Cardiac fibroblast (primary cell): ENCODE measurements around the gene TLE2.

ENCODE experiments used
- DNase-seq, 2 donors: peaks; one replicate each; pipeline versions ENCODE4 v3.0.0 to v3.0.0-alpha.2; 2010; ENCODE audit warnings: low read depth in 2 of 2
- H3K4me3 ChIP-seq, 2 donors: replicated peaks in 1 of 2; 1 replicate in 1 of 2; 2 replicates in 1 of 2; pipeline ENCODE4 v1.5.1; 2011; ENCODE audit warnings: low read depth in 2 of 2, low read length in 2 of 2, mild to moderate bottlenecking in 2 of 2, moderate library complexity in 1 of 2
- CTCF ChIP-seq: IDR thresholded peaks from one replicate; pipeline ENCODE4 v1.5.1; 2011; ENCODE audit warnings: low read depth, mild to moderate bottlenecking, low read length, inconsistent platforms

TLE2 gene

DNA sequence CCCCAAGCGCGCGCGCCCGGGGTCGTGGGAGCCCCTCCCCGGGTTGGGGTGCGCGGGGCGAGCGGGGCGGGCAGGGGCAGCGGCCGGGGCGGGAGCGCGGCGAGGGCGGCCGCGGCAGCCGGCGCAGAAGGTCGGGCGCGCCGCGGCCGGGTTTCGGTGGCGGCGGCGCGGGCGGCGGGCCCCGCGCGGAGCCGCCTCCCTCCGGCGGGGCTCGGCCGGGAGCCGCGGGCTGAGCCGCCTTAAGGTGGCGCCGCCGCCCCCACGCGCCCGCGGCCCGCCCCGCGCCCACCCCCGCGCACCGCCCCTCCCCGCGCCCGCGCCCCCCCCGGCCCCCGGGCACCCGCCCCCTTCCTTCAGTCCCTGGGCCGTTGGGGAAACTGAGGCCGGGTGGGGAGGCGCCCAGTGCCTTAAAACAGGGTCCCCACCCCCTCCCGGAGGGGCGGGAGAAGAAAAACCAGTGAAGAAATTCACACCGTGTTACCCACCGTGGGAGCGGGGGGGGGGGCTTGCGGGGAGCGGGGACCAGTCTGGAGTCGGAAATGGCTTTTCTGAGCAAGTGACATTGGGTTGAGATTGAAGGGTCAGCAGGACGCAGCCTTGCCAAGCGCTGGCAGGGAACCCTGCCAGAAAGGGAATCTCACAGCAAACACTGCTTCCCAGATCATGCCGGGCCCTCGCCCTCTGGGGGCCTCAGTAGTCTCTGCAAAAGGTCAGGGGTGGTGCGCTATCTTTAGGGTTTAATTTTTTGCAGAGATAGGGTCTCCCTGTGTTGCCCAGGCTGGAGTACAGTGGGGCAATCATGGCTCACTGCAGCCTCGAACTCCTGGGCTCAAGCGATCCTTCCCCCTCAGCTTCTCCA, at the start of gene TLE2:
TSS of gene TLE2 (minus strand) at position 216 of the 859 bp plus-strand sequence. CDS start 376 bp downstream, outside the sequence.
- no peak for DNase-seq
- no peak for TF ChIP-seq CTCF
- H3K4me3 ChIP-seq, result peak within 1 kb of the TSS; percentile 54 to 73

DNA sequence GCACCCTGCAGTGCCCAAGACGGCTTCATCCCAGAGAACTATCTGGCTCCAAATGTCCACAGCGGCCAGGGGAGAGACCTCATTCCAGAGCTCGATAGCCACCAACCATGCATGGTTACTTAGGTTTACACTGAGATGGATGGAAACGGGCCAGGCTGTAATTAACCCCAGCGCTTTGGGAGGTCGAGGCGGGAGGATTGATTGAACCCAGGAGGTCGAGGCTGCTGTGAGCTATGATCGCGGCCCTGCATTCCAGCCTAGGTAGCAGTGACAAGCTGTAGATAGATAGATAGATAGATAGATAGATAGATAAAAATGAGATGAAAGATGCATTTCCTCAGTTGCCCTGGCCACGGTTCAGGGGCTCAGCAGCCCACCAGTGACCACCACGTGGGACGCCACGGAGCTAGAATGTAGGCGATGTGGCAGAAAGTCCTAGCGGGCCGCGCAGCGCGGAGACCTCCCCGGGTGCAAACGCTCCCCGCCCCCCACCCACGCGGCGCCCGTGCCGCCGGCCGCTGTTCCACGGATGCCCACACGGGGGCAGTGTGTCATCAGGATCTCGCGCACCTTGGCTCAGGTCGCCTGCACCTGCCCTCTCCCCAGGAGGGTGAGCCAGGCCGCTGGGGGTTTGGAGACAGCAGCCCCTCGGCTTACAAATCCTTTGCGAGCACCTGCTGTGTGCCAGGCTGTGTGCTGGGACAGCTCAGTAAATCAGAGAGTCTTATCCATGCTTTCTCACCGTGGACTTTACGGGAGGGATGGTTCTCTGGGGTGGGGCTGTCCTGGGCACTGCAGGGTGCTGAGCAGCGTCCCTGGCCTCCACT, 46.7 kb upstream of the TLE2 start:
- DNase-seq, result peak in 1 of 2 donors; percentile 33
- peak; percentile 82 for TF ChIP-seq CTCF
- H3K4me3 ChIP-seq, result peak overlapping the region in 1 of 2 donors; percentile 14

DNA sequence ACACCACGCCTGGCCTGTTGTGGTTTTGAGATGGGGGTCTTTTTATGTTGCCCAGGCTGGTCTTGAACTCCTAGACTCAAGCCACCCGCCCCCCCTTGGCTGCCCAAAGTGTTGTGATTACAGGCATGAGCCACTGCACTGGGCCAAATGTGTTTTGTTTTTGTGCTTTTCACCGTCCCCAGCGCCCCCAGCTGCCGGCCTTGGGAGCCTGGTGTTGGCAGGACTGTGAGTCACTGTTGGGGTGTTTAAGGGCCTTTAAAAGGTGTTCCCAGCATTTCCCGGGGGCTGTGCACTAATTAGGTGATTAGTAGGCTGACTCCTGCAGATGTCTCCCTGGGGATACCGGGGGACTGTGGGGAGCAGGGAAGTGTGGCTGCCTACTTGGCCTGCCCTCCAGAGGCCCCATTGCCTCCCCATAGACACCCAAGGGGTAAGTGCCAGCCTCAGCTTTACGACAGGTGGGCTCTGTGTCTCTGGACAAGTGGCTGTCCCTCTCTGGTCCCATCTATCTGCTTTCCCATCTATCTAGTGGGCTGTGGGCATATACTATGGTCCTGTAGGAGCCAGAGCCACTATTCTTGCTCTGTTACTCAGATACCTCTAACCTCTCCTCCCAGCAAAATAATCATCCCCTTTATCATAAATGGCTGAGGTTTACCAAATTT, 45.0 kb upstream of the TLE2 start:
- peak; percentile 49 to 52 for DNase-seq
- no peak overlapping the region for H3K4me3 ChIP-seq
- TF ChIP-seq CTCF, result peak; percentile 30

GRCh38 chr19:3073159-3073563, 44.1 kb upstream of the TLE2 start:
- DNase-seq, result peak; percentile 75 to 93
- no peak overlapping the region for H3K4me3 ChIP-seq
- no peak for TF ChIP-seq CTCF

GRCh38 chr19:3071768-3072167, 42.7 kb upstream of the TLE2 start:
- no peak for DNase-seq
- no peak overlapping the region for H3K4me3 ChIP-seq
- TF ChIP-seq CTCF, result no peak

- no peak for TF ChIP-seq CTCF
- no peak for DNase-seq
- H3K4me3 ChIP-seq, result no peak overlapping the region
These were observed 39.0 kb upstream of the TLE2 start for GRCh38 chr19:3068071-3068470.
